HEK293 (cell line): ENCODE results near the gene MED16.

Source experiments
- CTCF ChIP-seq: fragments of 450-650 bp; formaldehyde crosslinking; IDR thresholded peaks from 2 replicates; pipeline ENCODE4 v1.5.1; 2016; ENCODE audit warnings: missing biosample characterization, missing genetic modification characterization
- ZFP41 ChIP-seq: fragments of 450-650 bp; formaldehyde crosslinking; IDR thresholded peaks from 2 replicates; pipeline ENCODE4 v1.5.1; 2016; ENCODE audit warnings: missing biosample characterization, missing genetic modification characterization, borderline replicate concordance
- ZNF157 ChIP-seq: fragments of 450-650 bp; formaldehyde crosslinking; IDR thresholded peaks from 2 replicates; pipeline ENCODE4 v1.5.1; 2016; ENCODE audit warnings: missing biosample characterization, missing genetic modification characterization

- TF ChIP-seq CTCF (tag by site-specific recombination) (no peak), ZFP41 (tag by site-specific recombination) (no peak), ZNF157 (no peak)
These were observed 8.4 kb downstream of the MED16 start for GRCh38 chr19:884420-885211.
